CD14-positive monocyte (primary cell): ENCODE results near the gene GPR183. TPM values are rescaled to one million over a fixed set of nuclear protein-coding genes. Genes with fewer than 3 reads are reported as not detected.

ENCODE experiments used
- DNase-seq, 3 donors: peaks; one replicate each; pipeline ENCODE4 v3.0.0-alpha.2; 2011 to 2022
- H2AFZ ChIP-seq: 2 replicates; pipeline ENCODE4 v1.6.0; 2012; ENCODE audit warnings: mild to moderate bottlenecking, low read depth, low read length, inconsistent platforms; ENCODE audit not compliant: insufficient read depth, poor library complexity, severe bottlenecking
- H3K27ac ChIP-seq, 2 donors: 1 replicate in 1 of 2; 2 replicates in 1 of 2; pipeline ENCODE4 v1.5.1; 2012 to 2013; ENCODE audit warnings: low read length in 2 of 2, control low read depth in 1 of 2, inconsistent platforms in 1 of 2, low read depth in 1 of 2, mild to moderate bottlenecking in 1 of 2
- H3K27me3 ChIP-seq, 2 donors: one replicate each; pipeline versions ENCODE4 v1.6.0 to v1.6.1; 2011 to 2013; ENCODE audit warnings: low read length in 2 of 2; ENCODE audit not compliant: control insufficient read depth in 2 of 2, insufficient read depth in 2 of 2
- H3K36me3 ChIP-seq, 2 donors: replicated peaks in 1 of 2; 1 replicate in 1 of 2; 2 replicates in 1 of 2; pipeline versions ENCODE4 v1.5.1 to v1.6.1; 2012 to 2013; ENCODE audit warnings: low read length in 2 of 2, control low read depth in 1 of 2, inconsistent platforms in 1 of 2, mild to moderate bottlenecking in 1 of 2; ENCODE audit not compliant: insufficient read depth in 2 of 2, control insufficient read depth in 1 of 2
- H3K4me1 ChIP-seq, 2 donors: 1 replicate in 1 of 2; 2 replicates in 1 of 2; pipeline versions ENCODE4 v1.5.1 to v1.6.1; 2012 to 2013; ENCODE audit warnings: low read length in 2 of 2, control low read depth in 1 of 2, inconsistent platforms in 1 of 2, mild to moderate bottlenecking in 1 of 2, moderate library complexity in 1 of 2; ENCODE audit not compliant: insufficient read depth in 2 of 2, control insufficient read depth in 1 of 2
- H3K4me2 ChIP-seq: replicated peaks from 2 replicates; pipeline ENCODE3; 2012; ENCODE audit warnings: low read length, moderate library complexity, mild to moderate bottlenecking; ENCODE audit not compliant: poor library complexity, severe bottlenecking; ENCODE audit errors: extremely low read depth
- H3K4me3 ChIP-seq, 3 experiments: fragments of 200-600 bp in 1 of 3; sonication (generic) in 1 of 3; replicated peaks in 1 of 3; 1 replicate in 2 of 3; 2 replicates in 1 of 3; pipeline ENCODE4 v1.5.1; 2011 to 2013; ENCODE audit warnings: low read length in 3 of 3, mild to moderate bottlenecking in 3 of 3, control low read depth in 2 of 3, low read depth in 2 of 3, inconsistent platforms in 1 of 3, moderate library complexity in 1 of 3
- H3K79me2 ChIP-seq: 2 replicates; pipeline ENCODE4 v1.6.0; 2012; ENCODE audit warnings: mild to moderate bottlenecking, control low read depth, inconsistent platforms, low read length, moderate library complexity; ENCODE audit not compliant: insufficient read depth
- H3K9ac ChIP-seq: 2 replicates; pipeline ENCODE4 v1.6.0; 2017; ENCODE audit warnings: low read length, mild to moderate bottlenecking; ENCODE audit not compliant: insufficient read depth, poor library complexity, severe bottlenecking
- H3K9me3 ChIP-seq, 2 donors: replicated peaks in 1 of 2; 1 replicate in 1 of 2; 2 replicates in 1 of 2; pipeline versions ENCODE4 v1.5.1 to v1.6.1; 2012 to 2013; ENCODE audit warnings: low read length in 2 of 2, control low read depth in 1 of 2; ENCODE audit not compliant: control insufficient read depth in 1 of 2, insufficient read depth in 1 of 2
- H4K20me1 ChIP-seq: 2 replicates; pipeline ENCODE4 v1.6.0; 2012; ENCODE audit warnings: mild to moderate bottlenecking, low read length, control low read depth, moderate library complexity; ENCODE audit not compliant: insufficient read depth
- H3K27ac Mint-ChIP-seq, 7 donors: one replicate each; pipeline ENCODE4 v1.8.0; 2020; ENCODE audit warnings: mild to moderate bottlenecking in 7 of 7, mixed read lengths in 7 of 7, moderate library complexity in 6 of 7, inconsistent platforms in 2 of 7
- H3K27me3 Mint-ChIP-seq, 3 donors: one replicate each; pipeline ENCODE4 v1.8.0; 2021 to 2022; ENCODE audit warnings: low read depth in 3 of 3, mild to moderate bottlenecking in 3 of 3, mixed read lengths in 3 of 3, moderate library complexity in 3 of 3, inconsistent platforms in 1 of 3
- H3K36me3 Mint-ChIP-seq, 2 donors: one replicate each; pipeline ENCODE4 v1.8.0; 2020; ENCODE audit warnings: mixed read lengths in 2 of 2, inconsistent platforms in 1 of 2, mild to moderate bottlenecking in 1 of 2
- H3K4me1 Mint-ChIP-seq: one replicate; pipeline ENCODE4 v1.8.0; 2020; ENCODE audit warnings: mild to moderate bottlenecking, mixed read lengths
- H3K4me3 Mint-ChIP-seq, 2 donors: one replicate each; pipeline ENCODE4 v1.8.0; 2020; ENCODE audit warnings: mild to moderate bottlenecking in 2 of 2, mixed read lengths in 2 of 2, moderate library complexity in 1 of 2
- H3K9me3 Mint-ChIP-seq, 7 donors: one replicate each; pipeline ENCODE4 v1.8.0; 2020 to 2022; ENCODE audit warnings: mixed read lengths in 7 of 7, mild to moderate bottlenecking in 6 of 7, moderate library complexity in 6 of 7, inconsistent platforms in 2 of 7
- CTCF ChIP-seq: fragments of 200-600 bp; IDR thresholded peaks from one replicate; pipeline ENCODE4 v1.8.0; 2022; ENCODE audit warnings: antibody characterized with exemption, mild to moderate bottlenecking
- whole genome bisulfite sequencing: methylation state at CpG from one replicate; pipeline ENCODE4 v1.1.5; 2013; ENCODE audit warnings: missing lambda C conversion rate; ENCODE audit not compliant: insufficient coverage; 5-methylcytosine and 5-hydroxymethylcytosine counted together
- intact Hi-C, 2 donors: fragments of 100-400 bp; cut with micrococcal nuclease; formaldehyde crosslinking; loops; one replicate each; pipeline versions ENCODE4 v1.15.0 to v1.15.1; 2023
- polyA plus RNA-seq, 3 donors: library from polyadenylated mRNA; depleted of rRNA in 1 of 3; unstranded in 2 of 3; stranded (reverse) in 1 of 3; fragments of 300-500 nt in 2 of 3; fragments of >200 nt in 1 of 3; fragmentation: Illumina TruSeq in 2 of 3; gene quantifications; 1 replicate in 2 of 3; 2 replicates in 1 of 3; pipeline ENCODE4 v1.2.3, GENCODE V29; 2012 to 2021

The GPR183 gene
- polyA plus RNA-seq, 3 donors, result 190 to 459 (median 288) TPM

- Histone ChIP-seq H3K79me2 (peaks cover 80% of the 10 kb centered on the region), H3K4me1 (peaks cover 77 to 86% of the 10 kb centered on the region in 2 donors), H3K4me2 (peak overlapping the region; percentile 31), H3K9me3 (no peaks in the 10 kb centered on the region), H3K36me3 (no peaks in the 10 kb centered on the region), H3K4me3 (no peak overlapping the region), H3K27me3 (no peaks in the 10 kb centered on the region), H3K27ac (peak overlapping the region in 1 of 2 donors; percentile 74), H4K20me1 (no peaks in the 10 kb centered on the region), H2AFZ (no peak overlapping the region), H3K9ac (no peak overlapping the region)
- no peak for TF ChIP-seq CTCF
- no peaks in the 10 kb centered on the region for H3K27me3 Mint-ChIP-seq
- no peaks in the 10 kb centered on the region for H3K9me3 Mint-ChIP-seq
- 0% methylated on average over 1 of the region's 2 CpGs for WGBS
- H3K4me3 Mint-ChIP-seq, result peak overlapping the region in 1 of 2 donors; percentile 28
- intact Hi-C loops, result loop anchor here in 1 of 2 donors (10.0 kb wide), 1 partner anchor 87 kb away; no protein-coding TSS in a partner anchor
- peak overlapping the region; percentile 78 to 94 (median 89) for H3K27ac Mint-ChIP-seq
- H3K36me3 Mint-ChIP-seq, result peaks cover 29 to 36% of the 10 kb centered on the region in 2 donors
- H3K4me1 Mint-ChIP-seq, result peaks cover 79% of the 10 kb centered on the region
- DNase-seq, result peak; percentile 55 to 72 (median 64)
These were observed 19.1 kb downstream of the GPR183 start for GRCh38 chr13:99288089-99288488.

GRCh38 chr13:99287551-99287950, 19.6 kb downstream of the GPR183 start:
- Histone ChIP-seq H3K36me3 (no peaks in the 10 kb centered on the region), H3K4me3 (no peak overlapping the region), H3K27ac (peak overlapping the region in 1 of 2 donors; percentile 74), H2AFZ (no peak overlapping the region), H3K9me3 (no peaks in the 10 kb centered on the region), H3K4me1 (peaks cover 77 to 86% of the 10 kb centered on the region in 2 donors), H3K9ac (no peak overlapping the region), H3K4me2 (no peak overlapping the region), H3K27me3 (no peaks in the 10 kb centered on the region), H3K79me2 (peaks cover 80% of the 10 kb centered on the region), H4K20me1 (no peaks in the 10 kb centered on the region)
- Mint-ChIP-seq H3K4me3 (no peak overlapping the region), H3K27ac (peak overlapping the region in 5 of 7 donors; percentile 26 to 94 (median 78)), H3K36me3 (peaks cover 29 to 36% of the 10 kb centered on the region in 2 donors), H3K9me3 (no peaks in the 10 kb centered on the region), H3K27me3 (no peaks in the 10 kb centered on the region), H3K4me1 (peaks cover 80% of the 10 kb centered on the region)
- no peak for DNase-seq
- intact Hi-C loops, result loop anchor here in 1 of 2 donors (10.0 kb wide), 1 partner anchor 87 kb away; no protein-coding TSS in a partner anchor
- no peak for TF ChIP-seq CTCF
- no CpG with 5 or more reads among the region's 4 CpGs for WGBS
